Osteoblast (primary cell): Measurements from ENCODE around the gene PHACTR1. TPM values are rescaled to one million over a fixed set of nuclear protein-coding genes. Genes with fewer than 3 reads are reported as not detected.

Experiments
- DNase-seq: peaks from one replicate; pipeline ENCODE4 v3.0.0; 2011; ENCODE audit warnings: low spot score, mixed read lengths; ENCODE audit not compliant: insufficient read length; ENCODE audit errors: missing footprints
- H2AFZ ChIP-seq: 2 replicates; pipeline ENCODE4 v1.6.0; 2011; ENCODE audit warnings: mild to moderate bottlenecking, low read length
- H3K27ac ChIP-seq: 2 replicates; pipeline ENCODE4 v1.5.1; 2011; ENCODE audit warnings: mild to moderate bottlenecking, low read depth, low read length, moderate library complexity
- H3K27me3 ChIP-seq: 2 replicates; pipeline ENCODE4 v1.6.0; 2012; ENCODE audit warnings: mild to moderate bottlenecking, control low read depth, inconsistent platforms, low read length, moderate library complexity; ENCODE audit not compliant: insufficient read depth
- H3K36me3 ChIP-seq: 2 replicates; pipeline ENCODE4 v1.5.1; 2011; ENCODE audit warnings: mild to moderate bottlenecking, low read length, control low read depth, moderate library complexity; ENCODE audit not compliant: insufficient read depth
- H3K4me1 ChIP-seq: 2 replicates; pipeline ENCODE4 v1.5.1; 2011; ENCODE audit warnings: mild to moderate bottlenecking, low read length, control low read depth, moderate library complexity; ENCODE audit not compliant: insufficient read depth
- H3K4me2 ChIP-seq: 2 replicates; pipeline ENCODE4 v1.6.0; 2011; ENCODE audit warnings: mild to moderate bottlenecking, low read length; ENCODE audit not compliant: insufficient read depth
- H3K4me3 ChIP-seq: fragments of 200-600 bp; sonication (generic); 3 replicates; pipeline ENCODE4 v1.5.1; 2012; ENCODE audit warnings: mild to moderate bottlenecking, low read length, inconsistent platforms; ENCODE audit not compliant: insufficient read depth
- H3K79me2 ChIP-seq: 2 replicates; pipeline ENCODE4 v1.6.0; 2012; ENCODE audit warnings: mild to moderate bottlenecking, low read length, control low read depth, inconsistent platforms; ENCODE audit not compliant: insufficient read depth
- H3K9me3 ChIP-seq: 2 replicates; pipeline ENCODE4 v1.5.1; 2011; ENCODE audit warnings: low read depth, low read length, control low read depth
- H4K20me1 ChIP-seq: 2 replicates; pipeline ENCODE4 v1.6.0; 2012; ENCODE audit warnings: mild to moderate bottlenecking, low read length, control low read depth; ENCODE audit not compliant: insufficient read depth
- total RNA-seq: library from RNA; depleted of rRNA; stranded (reverse); fragments of >200 nt; gene quantifications from 2 replicates; pipeline ENCODE4 v1.2.3, GENCODE V29; 2012
- TF ChIP-seq, protein P1 (sequence below): IDR thresholded peaks from 2 replicates; pipeline ENCODE4 v1.5.1; 2011; ENCODE audit warnings: mild to moderate bottlenecking, low read depth, low read length, moderate library complexity; ENCODE audit errors: extremely low read depth

PHACTR1 gene
- total RNA-seq, 1 donor, result 0.36 TPM

DNA sequence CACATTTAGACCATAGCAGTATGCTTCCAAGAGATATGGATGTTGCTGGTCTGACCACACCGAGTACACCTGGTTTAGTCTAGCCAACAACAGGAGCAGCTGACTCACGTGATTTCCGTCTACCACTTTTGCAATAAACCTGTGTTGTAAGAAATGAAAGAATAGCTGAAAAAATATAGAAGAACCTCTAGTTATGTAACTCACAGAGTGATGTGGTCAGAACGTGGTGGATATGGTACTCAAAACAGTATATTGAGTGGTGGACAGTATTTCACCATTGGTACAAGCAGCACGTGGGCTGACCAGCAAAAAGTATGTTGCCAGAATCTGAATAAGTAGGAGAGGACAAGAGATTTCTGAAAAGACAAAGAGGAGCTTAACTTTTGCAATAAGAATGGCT lies 384.8 kb downstream of the PHACTR1 start:
- Histone ChIP-seq H4K20me1 (no peaks in the 10 kb centered on the region), H3K27ac (no peak overlapping the region), H3K4me2 (no peak overlapping the region), H3K79me2 (no peaks in the 10 kb centered on the region), H3K4me3 (no peak overlapping the region), H3K4me1 (no peaks in the 10 kb centered on the region), H2AFZ (no peak overlapping the region), H3K27me3 (no peaks in the 10 kb centered on the region), H3K9me3 (no peaks in the 10 kb centered on the region), H3K36me3 (no peaks in the 10 kb centered on the region)
- DNase-seq, result no peak
- TF ChIP-seq, protein P1, sequence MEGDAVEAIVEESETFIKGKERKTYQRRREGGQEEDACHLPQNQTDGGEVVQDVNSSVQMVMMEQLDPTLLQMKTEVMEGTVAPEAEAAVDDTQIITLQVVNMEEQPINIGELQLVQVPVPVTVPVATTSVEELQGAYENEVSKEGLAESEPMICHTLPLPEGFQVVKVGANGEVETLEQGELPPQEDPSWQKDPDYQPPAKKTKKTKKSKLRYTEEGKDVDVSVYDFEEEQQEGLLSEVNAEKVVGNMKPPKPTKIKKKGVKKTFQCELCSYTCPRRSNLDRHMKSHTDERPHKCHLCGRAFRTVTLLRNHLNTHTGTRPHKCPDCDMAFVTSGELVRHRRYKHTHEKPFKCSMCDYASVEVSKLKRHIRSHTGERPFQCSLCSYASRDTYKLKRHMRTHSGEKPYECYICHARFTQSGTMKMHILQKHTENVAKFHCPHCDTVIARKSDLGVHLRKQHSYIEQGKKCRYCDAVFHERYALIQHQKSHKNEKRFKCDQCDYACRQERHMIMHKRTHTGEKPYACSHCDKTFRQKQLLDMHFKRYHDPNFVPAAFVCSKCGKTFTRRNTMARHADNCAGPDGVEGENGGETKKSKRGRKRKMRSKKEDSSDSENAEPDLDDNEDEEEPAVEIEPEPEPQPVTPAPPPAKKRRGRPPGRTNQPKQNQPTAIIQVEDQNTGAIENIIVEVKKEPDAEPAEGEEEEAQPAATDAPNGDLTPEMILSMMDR, result no peak

DNA sequence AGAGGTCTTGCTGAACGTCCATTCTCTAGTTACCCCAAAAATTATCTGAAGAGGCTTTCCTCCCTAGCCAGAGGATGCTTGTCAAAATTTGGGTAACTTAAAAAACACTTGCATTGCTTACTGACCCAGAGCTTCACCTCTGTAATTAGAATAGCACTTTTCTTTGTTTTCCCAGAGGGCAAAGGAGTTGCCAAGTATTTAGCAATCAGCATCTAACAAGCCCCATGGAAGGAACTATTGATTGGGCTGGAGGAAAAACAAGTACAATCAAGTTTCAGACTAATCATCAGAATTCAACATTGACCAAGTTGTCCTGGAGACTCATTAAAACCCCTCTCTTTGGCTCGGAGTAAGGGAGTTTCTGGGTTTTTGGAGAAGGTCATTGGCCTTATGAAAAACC lies 385.4 kb downstream of the PHACTR1 start:
- H2AFZ ChIP-seq, result no peak overlapping the region
- no peaks in the 10 kb centered on the region for H3K36me3 ChIP-seq
- no peaks in the 10 kb centered on the region for H3K4me1 ChIP-seq
- no peaks in the 10 kb centered on the region for H3K79me2 ChIP-seq
- DNase-seq, result no peak
- H3K27ac ChIP-seq, result no peak overlapping the region
- H3K4me3 ChIP-seq, result no peak overlapping the region
- H4K20me1 ChIP-seq, result no peaks in the 10 kb centered on the region
- H3K9me3 ChIP-seq, result no peaks in the 10 kb centered on the region
- H3K27me3 ChIP-seq, result no peaks in the 10 kb centered on the region
- no peak overlapping the region for H3K4me2 ChIP-seq
- TF ChIP-seq, protein P1, result no peak

DNA sequence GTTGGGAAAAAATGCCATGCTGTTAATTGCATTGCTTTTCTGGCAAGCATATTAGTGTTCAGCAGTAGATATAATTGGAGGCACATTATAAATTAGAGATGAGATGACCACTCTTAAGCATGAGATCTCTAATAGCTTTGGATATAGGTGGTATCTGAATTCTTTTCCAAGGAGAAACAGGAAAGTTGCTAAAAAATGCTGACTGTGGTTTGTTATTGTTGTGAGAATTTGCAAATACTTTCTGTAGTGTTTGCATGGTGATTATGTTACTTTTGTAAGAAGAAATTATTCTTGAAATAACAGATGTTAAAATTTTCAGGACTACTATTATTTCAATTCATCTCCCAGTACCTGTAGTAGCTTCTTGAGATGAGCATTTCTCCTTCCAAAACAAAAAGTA lies 386.6 kb downstream of the PHACTR1 start:
- H4K20me1 ChIP-seq, result no peaks in the 10 kb centered on the region
- TF ChIP-seq, protein P1, result no peak
- H3K79me2 ChIP-seq, result no peaks in the 10 kb centered on the region
- no peak overlapping the region for H3K4me3 ChIP-seq
- H3K4me2 ChIP-seq, result no peak overlapping the region
- H3K27ac ChIP-seq, result no peak overlapping the region
- H2AFZ ChIP-seq, result no peak overlapping the region
- H3K27me3 ChIP-seq, result no peaks in the 10 kb centered on the region
- no peaks in the 10 kb centered on the region for H3K4me1 ChIP-seq
- DNase-seq, result no peak
- no peaks in the 10 kb centered on the region for H3K9me3 ChIP-seq
- H3K36me3 ChIP-seq, result no peaks in the 10 kb centered on the region

DNA sequence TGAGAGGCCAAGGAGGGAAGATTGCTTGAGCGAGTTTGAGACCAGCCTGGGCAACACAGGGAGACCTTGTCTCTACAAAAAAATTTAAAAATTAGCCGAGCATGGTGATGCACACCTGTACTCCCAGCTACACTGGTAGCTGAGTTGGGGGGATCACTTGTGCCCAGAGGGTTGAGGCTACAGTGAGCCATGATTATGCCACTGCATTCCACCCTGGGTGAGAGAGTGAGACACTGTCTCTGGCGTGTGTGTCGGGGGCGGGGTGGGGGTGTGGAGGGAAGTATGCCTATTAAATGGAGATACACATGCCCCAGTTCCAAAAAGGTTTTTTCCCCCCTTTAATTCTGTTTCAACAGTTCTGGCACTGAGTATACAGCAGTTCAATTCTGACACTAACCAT lies 388.6 kb downstream of the PHACTR1 start:
- Histone ChIP-seq H3K9me3 (no peaks in the 10 kb centered on the region), H2AFZ (no peak overlapping the region), H3K27ac (no peak overlapping the region), H3K4me3 (no peak overlapping the region), H3K79me2 (no peaks in the 10 kb centered on the region), H3K4me1 (no peaks in the 10 kb centered on the region), H3K36me3 (no peaks in the 10 kb centered on the region), H4K20me1 (no peaks in the 10 kb centered on the region), H3K4me2 (no peak overlapping the region), H3K27me3 (no peaks in the 10 kb centered on the region)
- DNase-seq, result no peak
- TF ChIP-seq, protein P1, result no peak
